ENCODE results near the gene CASP10. TPM values are rescaled to one million over a fixed set of nuclear protein-coding genes. Genes with fewer than 3 reads are reported as not detected.

CASP10 gene
- total and polyA plus RNA-seq, 9 of the 15 experiments (the other 6 are each of a cell fraction or from before 2014, with no cell fraction given), result 7.1 to 20.4 (median 10.8) TPM

DNA sequence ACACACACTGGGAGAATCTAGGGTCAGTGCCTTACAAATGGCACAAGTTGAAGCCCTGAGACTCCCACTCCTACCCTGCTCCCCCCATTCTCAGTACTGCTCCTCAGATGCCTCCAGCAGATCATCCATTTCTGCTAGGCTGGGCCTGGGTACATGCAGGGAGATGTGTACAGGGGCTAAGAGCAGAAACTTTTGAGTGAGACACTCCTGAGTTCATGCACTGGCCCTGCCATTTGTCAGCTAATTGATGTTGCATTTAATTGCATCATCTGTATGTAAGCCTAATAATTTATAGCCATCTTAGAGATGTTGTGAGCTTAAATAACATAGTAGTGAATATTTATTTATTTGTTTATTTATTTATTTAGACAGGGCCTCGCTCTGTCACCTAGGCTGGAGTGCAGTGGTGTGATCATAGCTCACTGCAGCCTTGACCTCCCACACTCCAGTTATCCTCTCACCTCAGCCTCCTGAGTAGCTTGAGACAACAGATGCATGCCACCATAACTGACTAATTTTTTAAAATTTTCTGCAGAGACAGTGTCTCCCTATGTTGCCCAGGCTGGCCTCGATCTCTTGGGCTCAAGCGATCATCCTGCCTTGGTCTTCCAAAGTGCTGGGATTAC, 72.6 kb downstream of the CASP10 start (continued):
- TF ChIP-seq ILK (tag; IDR thresholded peaks at IDR 0.05; ENCODE audit: borderline replicate concordance, low read depth) (no peak), NCOA4 (IDR thresholded peaks at IDR 0.05; ENCODE audit: partially characterized antibody) (no peak), TRIM24 (IDR thresholded peaks at IDR 0.05) (peak in 1 of 2 experiments; percentile 47; a peak in 2 of 4 replicates), RNF2 (IDR thresholded peaks at IDR 0.05) (no peak), HOXB6 (CRISPR knock-in tag; IDR thresholded peaks at IDR 0.05; ENCODE audit: borderline replicate concordance) (no peak), PHTF2 (CRISPR knock-in tag; IDR thresholded peaks at IDR 0.05) (no peak), ZSCAN32 (CRISPR knock-in tag; IDR thresholded peaks at IDR 0.05) (peak; percentile 83), MED1 (CRISPR knock-in tag; IDR thresholded peaks at IDR 0.05; ENCODE audit: borderline replicate concordance) (no peak), ZNF311 (CRISPR knock-in tag; IDR thresholded peaks at IDR 0.05) (no peak), SRSF1 (IDR thresholded peaks at IDR 0.05; ENCODE audit: low read depth, low read length) (no peak), MECOM (CRISPR knock-in tag; IDR thresholded peaks at IDR 0.05) (no peak), TCFL5 (CRISPR knock-in tag; conservative IDR thresholded peaks at IDR 0.05) (no peak), NR3C1 (CRISPR knock-in tag; IDR thresholded peaks at IDR 0.05) (no peak), ZNF133 (CRISPR knock-in tag; IDR thresholded peaks at IDR 0.05) (no peak)

DNA sequence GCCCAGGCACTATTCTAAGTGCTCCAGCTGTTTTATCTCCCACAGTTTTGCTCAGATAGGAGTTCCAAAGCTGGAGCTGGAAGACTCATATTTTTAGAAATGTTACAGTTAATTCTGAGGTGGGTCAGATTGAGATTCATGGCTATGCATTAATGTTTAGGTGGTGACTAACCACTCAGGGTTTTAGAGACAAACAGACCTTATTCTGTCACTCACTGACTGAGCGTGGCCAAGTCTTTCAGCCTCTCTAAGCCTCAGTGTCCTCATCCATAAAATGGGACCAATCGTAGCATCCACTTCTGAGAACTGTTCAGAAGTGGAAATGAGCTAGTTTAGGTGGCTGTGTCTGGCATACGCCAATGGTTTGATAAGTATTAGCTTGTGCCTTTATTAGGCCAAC, 73.1 kb downstream of the CASP10 start:
- CTCF ChIA-PET (ENCODE audit: low intra/inter-chr PET ratio), result no interaction called here
- H3K27me3 ChIP-seq (ENCODE audit: control insufficient read depth in 2 of 2, insufficient read depth in 2 of 2, low read length in 2 of 2), result no peaks in the 10 kb centered on the region
- no peak overlapping the region for H2AFZ ChIP-seq (ENCODE audit: low read depth, low read length)
- no peak overlapping the region for H3K4me2 ChIP-seq (ENCODE audit: insufficient read depth, low read length)
- no peaks in the 10 kb centered on the region for H3K36me3 ChIP-seq (ENCODE audit: control insufficient read depth, insufficient read depth, low read length)
- WGBS (ENCODE audit: insufficient coverage, low coverage, missing lambda C conversion rate), result 84% methylated on average over 3 of the region's 3 CpGs
- POLR2A ChIA-PET, result interaction anchor here (1.0 kb wide), 1 partner anchor 9 kb away, joined by 3 read pairs; no protein-coding TSS in a partner anchor
- in situ Hi-C loops (cut with MboI), result no loop called here
- FAIRE-seq (no peak), DNase-seq (ENCODE audit: extremely low read depth in 1 of 4, low spot score in 3 of 4) (no peak), ATAC-seq (no peak)
- no TSS peak for BruUV-seq (replicated peaks)
- H3K27ac ChIP-seq (ENCODE audit: extremely low read depth, low read depth, low read length), result peak overlapping the region; percentile 43; the same call in 2 of the 3 replicates
- no peaks in the 10 kb centered on the region for H4K20me1 ChIP-seq (replicated peaks; ENCODE audit: control insufficient read depth, insufficient read depth, low read length)
- H3K4me3 ChIP-seq, result no peak overlapping the region
- no peak overlapping the region for H3K9ac ChIP-seq (ENCODE audit: insufficient read depth in 1 of 2, low read depth in 2 of 2, low read length in 2 of 2)
- H3K9me1 ChIP-seq (ENCODE audit: control insufficient read depth, insufficient read depth, low read length), result no peaks in the 10 kb centered on the region
- H3K4me1 ChIP-seq (replicated peaks in 1 of 2; ENCODE audit: control insufficient read depth in 2 of 2, insufficient read depth in 2 of 2, low read length in 2 of 2), result peaks cover 27 to 37% of the 10 kb centered on the region in 2 experiments
- no peaks in the 10 kb centered on the region for H3K9me3 ChIP-seq (replicated peaks; ENCODE audit: control insufficient read depth, insufficient read depth, low read depth, low read length)
- intact Hi-C loops (cut with micrococcal nuclease), result no loop called here
- H3K79me2 ChIP-seq (ENCODE audit: control insufficient read depth, insufficient read depth, low read length), result peaks cover 32% of the 10 kb centered on the region
- no peak for TF ChIP-seq ZFPM2 (CRISPR knock-in tag; IDR thresholded peaks at IDR 0.05)
- no peak for TF ChIP-seq ESRRB (CRISPR knock-in tag; IDR thresholded peaks at IDR 0.05; ENCODE audit: borderline replicate concordance)
- TF ChIP-seq KDM1A (IDR thresholded peaks at IDR 0.05), result peak; percentile 55 to 84; a peak in 3 of 4 replicates
- TF ChIP-seq, protein P1, sequence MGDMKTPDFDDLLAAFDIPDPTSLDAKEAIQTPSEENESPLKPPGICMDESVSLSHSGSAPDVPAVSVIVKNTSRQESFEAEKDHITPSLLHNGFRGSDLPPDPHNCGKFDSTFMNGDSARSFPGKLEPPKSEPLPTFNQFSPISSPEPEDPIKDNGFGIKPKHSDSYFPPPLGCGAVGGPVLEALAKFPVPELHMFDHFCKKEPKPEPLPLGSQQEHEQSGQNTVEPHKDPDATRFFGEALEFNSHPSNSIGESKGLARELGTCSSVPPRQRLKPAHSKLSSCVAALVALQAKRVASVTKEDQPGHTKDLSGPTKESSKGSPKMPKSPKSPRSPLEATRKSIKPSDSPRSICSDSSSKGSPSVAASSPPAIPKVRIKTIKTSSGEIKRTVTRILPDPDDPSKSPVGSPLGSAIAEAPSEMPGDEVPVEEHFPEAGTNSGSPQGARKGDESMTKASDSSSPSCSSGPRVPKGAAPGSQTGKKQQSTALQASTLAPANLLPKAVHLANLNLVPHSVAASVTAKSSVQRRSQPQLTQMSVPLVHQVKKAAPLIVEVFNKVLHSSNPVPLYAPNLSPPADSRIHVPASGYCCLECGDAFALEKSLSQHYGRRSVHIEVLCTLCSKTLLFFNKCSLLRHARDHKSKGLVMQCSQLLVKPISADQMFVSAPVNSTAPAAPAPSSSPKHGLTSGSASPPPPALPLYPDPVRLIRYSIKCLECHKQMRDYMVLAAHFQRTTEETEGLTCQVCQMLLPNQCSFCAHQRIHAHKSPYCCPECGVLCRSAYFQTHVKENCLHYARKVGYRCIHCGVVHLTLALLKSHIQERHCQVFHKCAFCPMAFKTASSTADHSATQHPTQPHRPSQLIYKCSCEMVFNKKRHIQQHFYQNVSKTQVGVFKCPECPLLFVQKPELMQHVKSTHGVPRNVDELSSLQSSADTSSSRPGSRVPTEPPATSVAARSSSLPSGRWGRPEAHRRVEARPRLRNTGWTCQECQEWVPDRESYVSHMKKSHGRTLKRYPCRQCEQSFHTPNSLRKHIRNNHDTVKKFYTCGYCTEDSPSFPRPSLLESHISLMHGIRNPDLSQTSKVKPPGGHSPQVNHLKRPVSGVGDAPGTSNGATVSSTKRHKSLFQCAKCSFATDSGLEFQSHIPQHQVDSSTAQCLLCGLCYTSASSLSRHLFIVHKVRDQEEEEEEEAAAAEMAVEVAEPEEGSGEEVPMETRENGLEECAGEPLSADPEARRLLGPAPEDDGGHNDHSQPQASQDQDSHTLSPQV (IDR thresholded peaks at IDR 0.05), result no peak
- TF ChIP-seq, protein P2, sequence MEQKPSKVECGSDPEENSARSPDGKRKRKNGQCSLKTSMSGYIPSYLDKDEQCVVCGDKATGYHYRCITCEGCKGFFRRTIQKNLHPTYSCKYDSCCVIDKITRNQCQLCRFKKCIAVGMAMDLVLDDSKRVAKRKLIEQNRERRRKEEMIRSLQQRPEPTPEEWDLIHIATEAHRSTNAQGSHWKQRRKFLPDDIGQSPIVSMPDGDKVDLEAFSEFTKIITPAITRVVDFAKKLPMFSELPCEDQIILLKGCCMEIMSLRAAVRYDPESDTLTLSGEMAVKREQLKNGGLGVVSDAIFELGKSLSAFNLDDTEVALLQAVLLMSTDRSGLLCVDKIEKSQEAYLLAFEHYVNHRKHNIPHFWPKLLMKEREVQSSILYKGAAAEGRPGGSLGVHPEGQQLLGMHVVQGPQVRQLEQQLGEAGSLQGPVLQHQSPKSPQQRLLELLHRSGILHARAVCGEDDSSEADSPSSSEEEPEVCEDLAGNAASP (IDR thresholded peaks at IDR 0.05), result no peak
- TF ChIP-seq BCOR (IDR thresholded peaks at IDR 0.05), result peak; percentile 90

Data from K562 (cell line).